ENCODE measurements around the gene TFB1M. TPM values are rescaled to one million over a fixed set of nuclear protein-coding genes. Genes with fewer than 3 reads are reported as not detected.
A peak's percentile ranks its signal among the peaks of the same experiment; 100 is the strongest.
"Not testable (repeated sequence)": the region's sequence is repeated elsewhere in the genome, so short reads cannot be mapped to it uniquely, and the experiment has no call there.

Gene TFB1M
- total RNA-seq, 1 donor from 2014 or later = 16.3 TPM

GRCh38 chr6:155329460-155330132 lies 15.3 kb upstream of the TFB1M start:
- ATAC-seq = no peak

- ATAC-seq = no peak
These were observed 14.5 kb upstream of the TFB1M start for GRCh38 chr6:155328539-155329459.

GRCh38 chr6:155328074-155328538 lies 13.8 kb upstream of the TFB1M start:
- ATAC-seq = no peak

GRCh38 chr6:155327326-155328073 lies 13.2 kb upstream of the TFB1M start:
- peak; percentile 48 for ATAC-seq

GRCh38 chr6:155325700-155326516 lies 11.6 kb upstream of the TFB1M start:
- ATAC-seq = no peak

GRCh38 chr6:155324993-155325392 lies 10.7 kb upstream of the TFB1M start:
- no peak for ATAC-seq

GRCh38 chr6:155324172-155324571 lies 9.9 kb upstream of the TFB1M start:
- ATAC-seq = no peak

- no peak for ATAC-seq
These were observed 5.6 kb upstream of the TFB1M start for GRCh38 chr6:155319902-155320301.

GRCh38 chr6:155317186-155317585 lies 2.9 kb upstream of the TFB1M start:
- no peak for ATAC-seq

- no peak for ATAC-seq
These were observed 2.1 kb upstream of the TFB1M start for GRCh38 chr6:155316419-155316818.

GRCh38 chr6:155315516-155315871 lies 1.2 kb upstream of the TFB1M start:
- no peak for ATAC-seq

GRCh38 chr6:155314773-155315515 lies 660 bp upstream of the TFB1M start:
- ATAC-seq = peak; percentile 69

- ATAC-seq = peak; percentile 23
These were observed 637 bp downstream of the TFB1M start for GRCh38 chr6:155313602-155314091.

GRCh38 chr6:155312950-155313349 lies 1.3 kb downstream of the TFB1M start:
- not testable (repeated sequence) for ATAC-seq

GRCh38 chr6:155311583-155311982 lies 2.7 kb downstream of the TFB1M start:
- ATAC-seq = no peak

- ATAC-seq = no peak
These were observed 3.2 kb downstream of the TFB1M start for GRCh38 chr6:155311086-155311485.

- ATAC-seq = no peak
These were observed 3.7 kb downstream of the TFB1M start for GRCh38 chr6:155310596-155310995.

GRCh38 chr6:155309150-155309549 lies 5.1 kb downstream of the TFB1M start:
- no peak for ATAC-seq

GRCh38 chr6:155306958-155307357 lies 7.3 kb downstream of the TFB1M start:
- no peak for ATAC-seq

- ATAC-seq = no peak
These were observed 10.9 kb downstream of the TFB1M start for GRCh38 chr6:155303361-155303870.

- no peak for ATAC-seq
These were observed 12.4 kb downstream of the TFB1M start for GRCh38 chr6:155301867-155302266.

Measured in esophagus mucosa (tissue), 1 donor.